Caki2 (cell line): ENCODE measurements around the gene RHNO1. TPM values are rescaled to one million over a fixed set of nuclear protein-coding genes. Genes with fewer than 3 reads are reported as not detected.
A peak's percentile ranks its signal among the peaks of the same experiment; 100 is the strongest.
"Not testable (repeated sequence)": the region's sequence is repeated elsewhere in the genome, so short reads cannot be mapped to it uniquely, and the experiment has no call there.

Experiments used
- DNase-seq: peaks from one replicate; pipeline ENCODE4 v3.0.0-alpha.2; 2015; ENCODE audit warnings: low read depth
- in situ Hi-C: cut with HindIII; loops from 2 replicates; pipeline ENCODE4 v1.10.0; 2016; ENCODE audit warnings: low sequenced_read_pairs, low pct_unique_long_range_greater_than_20kb, mixed read lengths
- total RNA-seq: library from RNA; depleted of rRNA; stranded (reverse); fragments of >200 nt; shearing (Covaris generic); gene quantifications from 2 replicates; pipeline ENCODE4 v1.2.3, GENCODE V29; 2014; ENCODE audit warnings: low replicate concordance

Gene RHNO1
- total RNA-seq, 1 experiment from 2014 or later: 54.9 TPM

DNA sequence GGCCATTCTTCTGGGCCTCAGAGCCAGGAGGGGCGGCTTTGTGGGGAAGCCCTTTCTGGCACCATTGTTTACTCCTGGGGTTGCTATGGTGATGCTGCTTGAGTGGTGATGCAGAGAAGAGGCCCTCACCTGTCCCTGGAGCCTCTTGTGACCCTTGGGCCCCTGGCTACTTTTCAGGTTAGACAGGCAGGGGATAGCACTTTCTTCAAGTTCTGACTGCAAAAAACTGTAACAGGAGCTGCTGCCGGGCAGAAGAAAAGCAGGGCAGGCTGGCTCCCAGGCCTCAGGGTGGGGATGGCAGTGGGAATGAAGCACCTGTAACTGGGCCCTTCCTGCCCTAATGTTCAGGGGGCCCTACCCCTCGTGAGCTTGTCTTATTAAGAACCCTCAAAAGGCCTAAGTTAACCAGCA is 20.0 kb upstream of the RHNO1 start, which contains the start of gene TEX52:
Gene TEX52, minus strand, starts transcription at position 19 of the 411 bp plus-strand sequence. Its CDS starts 13 bp downstream, at position 6.
- in situ Hi-C loops: no loop called here
- DNase-seq: peak; percentile 21

GRCh38 chr12:2857576-2857975 is 19.4 kb upstream of the RHNO1 start:
- in situ Hi-C loops: no loop called here

GRCh38 chr12:2858334-2858733 is 18.7 kb upstream of the RHNO1 start:
- in situ Hi-C loops: no loop called here
- DNase-seq: no peak

More at GRCh38 chr12:2857576-2857975, 19.4 kb upstream of the RHNO1 start:
- DNase-seq: no peak

DNA sequence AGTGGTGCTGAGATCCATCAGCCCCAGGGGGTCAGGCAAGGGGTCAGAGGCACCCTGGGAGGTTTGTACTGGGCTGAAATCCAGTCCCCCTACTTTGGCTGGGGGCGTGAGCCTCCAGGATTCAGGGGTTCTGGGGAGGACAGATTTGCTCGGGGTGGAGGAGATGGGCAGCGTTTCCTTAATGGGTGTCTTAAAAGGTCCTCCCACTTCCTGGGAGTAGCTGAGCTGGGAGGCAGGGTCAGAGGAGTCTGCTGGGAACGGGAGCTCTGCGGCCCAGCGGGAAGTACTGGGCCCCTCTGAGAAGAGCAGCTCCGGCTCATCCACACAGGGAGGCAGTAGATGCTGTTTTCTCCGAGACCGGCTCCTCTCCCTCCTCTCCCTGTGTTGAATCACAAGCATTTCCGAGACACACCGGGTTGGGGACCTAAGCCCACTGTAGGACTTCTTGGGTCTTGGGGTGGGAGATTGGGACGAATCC is 18.0 kb upstream of the RHNO1 start:
- no peak for DNase-seq
- in situ Hi-C loops: no loop called here

GRCh38 chr12:2860170-2860569 is 16.9 kb upstream of the RHNO1 start:
- no peak for DNase-seq
- in situ Hi-C loops: no loop called here

GRCh38 chr12:2862876-2863275 is 14.1 kb upstream of the RHNO1 start:
- no peak for DNase-seq
- in situ Hi-C loops: no loop called here

GRCh38 chr12:2863402-2863801 is 13.6 kb upstream of the RHNO1 start:
- DNase-seq, in situ Hi-C loops: not testable (repeated sequence)

GRCh38 chr12:2864198-2864597 is 12.8 kb upstream of the RHNO1 start:
- in situ Hi-C loops: no loop called here
- no peak for DNase-seq

- in situ Hi-C loops, DNase-seq: not testable (repeated sequence)
Observed at GRCh38 chr12:2868986-2869632, 7.9 kb upstream of the RHNO1 start.

- DNase-seq: peak; percentile 66
- in situ Hi-C loops: no loop called here
Observed at GRCh38 chr12:2876431-2877046, 484 bp upstream of the RHNO1 start.

GRCh38 chr12:2877953-2878732 is 1.1 kb downstream of the RHNO1 start:
- peak; percentile 50 for DNase-seq
- in situ Hi-C loops: no loop called here

DNA sequence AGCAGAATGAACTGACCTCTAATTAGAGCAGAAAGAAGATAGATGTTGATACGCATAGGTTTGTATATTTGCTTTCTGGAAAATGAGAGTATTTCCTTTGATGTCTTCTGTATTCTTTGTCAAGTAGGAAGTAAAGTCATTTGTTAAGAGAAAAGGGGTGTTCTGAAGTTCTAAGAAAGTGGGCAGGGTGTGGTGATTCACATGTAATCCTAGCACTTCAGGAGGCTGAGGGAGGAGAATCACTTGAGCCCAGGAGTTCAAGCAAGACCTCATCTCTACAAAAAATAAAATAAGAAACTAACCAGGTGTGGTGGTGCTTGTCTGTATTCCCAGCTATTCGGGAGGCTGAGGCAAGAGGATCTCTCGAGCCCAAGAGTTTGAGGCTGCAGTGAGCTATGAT is 2.8 kb downstream of the RHNO1 start:
- DNase-seq: no peak
- in situ Hi-C loops: no loop called here

DNA sequence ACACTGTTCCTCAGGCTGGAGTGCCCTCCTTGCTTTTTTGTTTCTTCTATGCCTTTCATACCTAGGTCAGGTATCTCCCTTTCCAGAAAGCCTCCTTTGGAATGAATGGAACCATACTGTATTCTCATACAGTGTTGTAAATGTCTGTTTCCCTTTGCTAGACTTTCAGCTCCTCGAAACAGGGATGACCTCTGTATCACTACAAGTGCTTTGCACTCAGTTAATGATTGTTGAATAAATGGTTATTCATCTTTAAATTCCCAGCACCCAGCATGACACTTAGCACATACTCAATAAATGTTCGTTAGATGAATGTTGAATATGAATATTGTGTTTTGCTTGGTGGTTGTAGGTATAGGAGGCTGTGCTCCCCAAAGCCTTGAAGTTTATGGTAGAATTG is 7.8 kb downstream of the RHNO1 start:
- peak; percentile 33 for DNase-seq
- in situ Hi-C loops: no loop called here

DNA sequence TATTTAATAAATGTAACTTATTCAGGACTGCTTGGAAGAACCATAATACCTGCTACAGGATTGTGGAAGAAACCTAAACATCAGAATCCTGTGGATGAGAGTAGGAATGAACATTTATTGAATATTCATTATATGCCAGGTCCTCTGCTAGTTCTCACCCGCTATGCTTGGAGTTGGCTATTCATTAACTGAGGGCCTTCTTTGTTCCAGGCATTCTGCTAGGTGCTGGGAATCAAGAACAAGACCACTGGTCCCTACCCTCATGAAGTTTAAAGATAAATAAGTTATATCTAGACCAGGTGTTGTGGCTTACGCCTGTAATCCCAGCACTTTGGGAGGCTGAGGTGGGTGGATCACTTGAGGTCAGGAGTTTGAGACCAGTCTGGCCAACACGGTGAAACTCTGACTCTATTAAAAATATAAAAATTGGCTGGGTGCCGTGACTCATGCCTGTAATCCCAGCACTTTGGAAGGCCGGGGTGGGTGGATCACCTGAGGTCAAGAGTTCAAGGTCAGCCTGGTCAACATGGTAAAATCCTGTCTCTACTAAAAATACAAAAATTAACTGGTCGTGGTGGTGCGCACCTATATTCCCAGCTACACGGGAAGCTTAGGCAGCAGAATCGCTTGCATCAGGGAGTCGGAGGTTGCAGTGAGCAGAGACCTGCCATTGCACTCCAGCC is 9.9 kb downstream of the RHNO1 start:
- DNase-seq: no peak
- in situ Hi-C loops: no loop called here

DNA sequence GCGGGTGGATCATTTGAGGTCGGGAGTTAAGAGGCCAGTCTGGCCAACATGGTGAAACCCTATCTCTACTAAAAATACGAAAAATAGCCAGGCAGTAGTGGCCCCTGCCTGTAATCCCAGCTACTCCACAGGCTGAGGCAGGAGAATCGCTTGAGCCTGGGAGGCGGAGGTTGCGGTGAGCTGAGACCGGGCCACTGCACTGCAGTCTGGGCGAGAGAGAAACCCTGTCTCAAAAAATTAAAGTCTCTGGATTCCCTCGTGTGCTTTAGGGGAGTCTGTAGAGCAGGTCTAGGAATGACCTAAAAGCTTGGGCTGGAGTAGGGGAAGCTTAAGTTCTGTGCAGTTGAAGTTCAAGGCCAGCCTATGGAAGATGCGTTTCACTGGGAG is 13.0 kb downstream of the RHNO1 start:
- in situ Hi-C loops: no loop called here
- DNase-seq: no peak

DNA sequence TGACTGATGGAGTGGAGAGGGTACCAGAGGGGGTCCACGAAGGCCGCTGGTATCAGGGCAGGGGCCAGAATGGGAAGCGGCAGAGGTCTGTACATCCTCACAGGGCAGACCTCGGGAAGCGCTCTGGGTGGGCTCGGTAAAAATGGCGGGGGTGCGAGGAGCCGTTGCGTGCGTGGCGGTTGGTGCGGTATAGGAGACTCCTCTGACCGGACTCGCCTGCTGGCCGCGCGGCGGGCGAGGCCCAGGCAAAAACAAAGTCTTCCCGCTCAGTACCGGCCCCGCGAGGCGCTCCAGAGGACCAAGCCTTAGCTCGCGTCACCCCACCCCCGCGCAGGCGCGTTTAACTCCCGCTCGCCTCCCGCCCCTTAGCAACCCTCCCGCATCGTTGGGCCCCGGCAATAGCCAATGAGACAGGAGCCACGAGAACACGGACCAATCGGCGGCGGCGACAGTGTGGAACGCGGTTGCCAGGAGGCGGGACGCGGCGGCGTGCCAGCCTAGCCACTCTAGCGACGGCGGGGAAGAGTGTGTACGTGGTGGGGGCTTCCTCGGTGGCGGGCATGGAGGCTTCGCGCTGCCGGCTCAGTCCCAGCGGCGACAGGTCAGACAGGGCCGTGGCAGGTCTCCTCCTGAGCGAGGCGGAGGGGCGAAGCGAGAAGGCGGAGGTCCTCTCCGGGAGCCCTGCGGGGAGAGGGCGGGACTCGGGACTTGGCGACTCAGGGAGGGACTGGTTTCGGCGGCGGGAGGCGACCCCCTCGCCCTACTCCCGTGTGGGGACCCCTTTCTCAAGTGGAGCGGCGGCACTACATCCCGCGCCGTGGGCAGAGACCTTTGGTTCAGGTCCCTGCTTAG is 13.6 kb downstream of the RHNO1 start, which contains the start of gene TULP3:
Gene TULP3, plus strand, starts transcription at position 504 of the 852 bp plus-strand sequence. Its CDS starts 57 bp downstream, at position 561.
- in situ Hi-C loops: no loop called here

GRCh38 chr12:2891240-2892053 is 14.4 kb downstream of the RHNO1 start:
- in situ Hi-C loops: no loop called here
- DNase-seq: peak; percentile 58

More for the DNA sequence above, 13.6 kb downstream of the RHNO1 start, which contains the start of gene TULP3:
- DNase-seq: peak; percentile 96
